Measurements from ENCODE around the gene MSMP.

The MSMP gene

GRCh38 chr9:35741740-35742139 lies 12.3 kb downstream of the MSMP start:
- no peak for DNase-seq

DNA sequence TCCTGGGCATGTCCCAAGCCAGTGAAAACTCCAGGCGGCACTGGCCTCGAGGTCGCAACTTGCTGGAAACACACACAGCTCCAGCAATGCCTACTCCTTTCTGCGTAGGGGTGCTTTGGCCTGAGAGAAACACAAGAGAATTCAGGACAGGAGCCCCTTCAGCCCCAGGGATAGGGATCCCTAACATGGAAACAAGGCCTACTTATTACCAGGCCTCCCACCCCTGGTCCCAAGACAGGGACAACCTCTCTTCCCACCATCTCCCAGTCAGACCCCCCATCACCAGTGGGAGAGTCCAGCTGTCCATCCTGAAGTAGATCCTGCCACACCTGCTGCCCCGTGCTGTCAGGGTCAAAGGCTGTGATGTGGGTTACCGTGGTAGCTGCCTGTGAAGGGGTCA lies 13.8 kb downstream of the MSMP start:
- no peak for DNase-seq

DNA sequence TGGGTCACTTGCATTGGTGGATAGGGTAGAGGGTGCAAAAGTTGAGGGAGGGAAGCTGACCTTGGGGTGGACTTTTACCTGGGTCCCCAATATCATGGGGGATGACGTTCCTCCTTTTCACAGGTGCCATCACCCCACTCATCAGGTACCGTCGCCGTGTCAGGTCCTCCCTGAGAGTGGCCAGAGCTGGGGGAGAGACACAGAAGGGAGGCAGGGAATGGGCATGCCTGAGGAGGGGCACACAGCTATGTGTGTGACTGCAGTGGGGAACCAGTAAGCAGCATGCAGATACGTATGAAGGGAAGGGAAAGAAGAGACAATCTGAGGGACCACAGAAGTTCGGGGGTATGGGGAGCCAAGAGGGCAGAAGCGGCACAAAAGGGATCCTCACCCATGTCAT lies 15.2 kb downstream of the MSMP start:
- DNase-seq: no peak

DNA sequence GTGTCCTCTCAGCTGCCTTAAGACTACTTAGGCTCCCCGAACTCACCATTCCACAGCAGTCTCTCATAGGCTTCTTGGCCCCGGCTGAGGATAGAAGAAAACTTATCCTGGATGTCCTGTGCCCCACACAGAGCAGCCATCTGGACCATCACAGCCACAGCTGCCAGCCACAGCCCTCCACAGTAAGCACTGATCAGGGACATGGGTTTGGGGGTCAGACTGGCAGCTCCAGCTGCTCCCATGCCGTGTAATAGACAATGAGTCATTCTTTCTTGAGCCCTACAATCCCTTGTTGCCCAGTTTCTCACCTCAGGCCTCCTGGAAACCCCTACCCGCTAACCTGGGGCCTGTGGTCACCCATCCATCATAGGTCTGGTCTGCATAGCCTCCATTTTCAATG lies 15.9 kb downstream of the MSMP start:
- no peak for DNase-seq

GRCh38 chr9:35737143-35737542 lies 16.9 kb downstream of the MSMP start:
- DNase-seq: no peak

DNA sequence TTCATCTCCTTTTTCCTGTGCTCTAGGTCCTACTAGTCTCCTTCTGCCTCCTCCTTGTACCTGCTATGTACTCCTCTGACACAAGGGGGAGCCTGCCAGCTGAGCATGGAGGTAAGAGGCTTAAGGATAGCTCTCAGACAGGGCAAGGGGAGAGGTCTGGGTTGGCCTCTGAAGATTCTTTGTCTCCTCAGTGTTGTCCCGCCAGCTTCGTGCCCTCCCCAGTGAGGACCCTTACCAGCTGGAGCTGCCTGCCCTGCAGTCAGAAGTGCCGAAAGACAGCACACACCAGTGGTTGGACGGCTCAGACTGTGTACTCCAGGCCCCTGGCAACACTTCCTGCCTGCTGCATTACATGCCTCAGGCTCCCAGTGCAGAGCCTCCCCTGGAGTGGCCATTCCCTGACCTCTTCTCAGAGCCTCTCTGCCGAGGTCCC lies 17.9 kb downstream of the MSMP start:
- DNase-seq: peak; percentile 34

- DNase-seq: no peak
These were observed 20.0 kb downstream of the MSMP start for GRCh38 chr9:35734096-35734495.

- peak; percentile 74 for DNase-seq
These were observed 21.1 kb downstream of the MSMP start for GRCh38 chr9:35732800-35733541.

GRCh38 chr9:35732185-35732799 lies 21.8 kb downstream of the MSMP start, which contains the start of the genes CREB3 and TLN1:
CREB3 (plus strand) TSS chr9:35732666; CDS start chr9:35732773, 107 bp downstream.
TLN1 (minus strand) TSS chr9:35732195; CDS start chr9:35725694, 6,501 bp downstream.
- DNase-seq: peak; percentile 68

GRCh38 chr9:35731415-35732184 lies 22.5 kb downstream of the MSMP start:
- DNase-seq: no peak

DNA sequence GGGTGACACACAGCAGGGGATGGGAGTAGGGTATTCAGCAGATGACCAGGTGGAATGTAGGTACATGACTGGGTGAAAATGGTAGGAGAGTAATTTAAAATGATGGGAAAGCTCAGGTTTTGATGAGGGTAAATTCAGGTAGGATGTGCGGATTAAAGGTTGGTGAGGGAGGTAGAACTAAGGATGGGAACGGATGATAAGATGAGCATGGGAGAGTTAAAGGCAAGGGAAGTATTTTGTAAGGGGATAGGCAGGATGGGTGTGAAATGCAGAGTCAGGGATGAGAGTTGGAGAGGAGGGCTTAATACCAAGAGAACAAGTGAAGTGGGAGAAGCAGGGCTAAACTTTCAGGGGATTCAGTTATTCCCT lies 23.6 kb downstream of the MSMP start:
- DNase-seq: no peak

- DNase-seq: no peak
These were observed 24.2 kb downstream of the MSMP start for GRCh38 chr9:35729700-35730485.

DNA sequence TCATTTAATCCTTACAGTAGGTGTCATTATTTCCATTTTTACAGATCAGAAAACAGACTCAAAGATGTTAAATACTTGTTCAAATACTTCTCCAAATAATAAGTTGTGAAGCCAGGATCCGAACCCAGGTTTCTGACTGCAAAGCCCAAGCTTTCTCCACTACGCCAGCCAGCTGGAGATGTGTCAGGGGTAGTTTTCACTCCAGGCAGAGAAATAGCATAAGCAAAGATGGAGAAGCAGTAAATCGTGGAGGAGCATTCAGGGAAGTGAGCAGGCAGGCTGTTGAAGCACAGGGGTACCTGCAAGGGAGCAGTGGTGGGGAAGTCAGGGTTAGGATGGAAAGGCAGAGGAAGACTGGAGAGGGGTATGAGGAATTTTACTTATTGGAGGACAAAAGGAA lies 25.0 kb downstream of the MSMP start:
- no peak for DNase-seq

DNA sequence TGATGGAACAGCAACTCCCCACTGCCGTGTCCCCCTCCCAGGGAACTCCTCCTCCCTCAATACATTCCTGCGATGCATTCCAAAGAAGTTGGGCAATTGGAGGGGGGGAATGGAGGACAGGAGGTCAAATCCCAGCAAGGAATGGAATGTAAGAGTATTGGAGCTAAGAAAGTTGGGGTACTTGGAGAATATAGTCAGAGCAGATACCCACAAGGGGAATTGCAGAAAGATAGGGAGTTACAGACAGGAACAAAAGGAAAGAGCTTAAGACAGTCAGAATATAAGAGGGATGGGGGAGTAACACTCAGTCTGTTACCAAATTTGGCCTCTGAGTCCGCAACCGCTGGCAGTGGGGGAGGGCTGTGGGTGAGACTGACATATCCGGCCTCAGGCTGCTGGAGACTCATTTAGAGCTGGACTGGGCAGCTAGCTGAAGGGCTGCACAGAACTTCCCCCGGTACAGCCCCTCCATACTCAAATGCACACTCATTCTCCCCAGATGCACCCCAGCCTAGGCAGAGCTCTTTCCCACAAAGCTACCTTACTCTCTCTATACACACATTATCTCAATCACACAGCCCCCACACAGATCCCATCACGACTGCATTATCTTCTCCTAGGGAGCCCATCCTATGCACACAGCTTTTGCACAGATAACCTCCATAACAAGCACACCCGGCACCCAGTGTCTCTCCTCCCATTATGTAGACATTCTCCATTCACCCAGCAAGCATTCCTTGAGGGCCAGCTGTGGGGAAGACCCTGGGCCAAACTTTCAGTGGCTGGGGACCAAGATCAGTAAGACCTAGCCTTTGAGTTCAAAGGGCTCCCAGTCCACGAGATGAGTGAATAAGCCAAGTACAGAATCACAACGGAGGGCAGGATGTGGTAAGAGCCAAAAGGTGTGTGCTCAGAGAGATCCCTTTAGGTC lies 25.8 kb downstream of the MSMP start:
- DNase-seq: no peak

- no peak for DNase-seq
These were observed 26.4 kb downstream of the MSMP start for GRCh38 chr9:35727676-35728040.

DNA sequence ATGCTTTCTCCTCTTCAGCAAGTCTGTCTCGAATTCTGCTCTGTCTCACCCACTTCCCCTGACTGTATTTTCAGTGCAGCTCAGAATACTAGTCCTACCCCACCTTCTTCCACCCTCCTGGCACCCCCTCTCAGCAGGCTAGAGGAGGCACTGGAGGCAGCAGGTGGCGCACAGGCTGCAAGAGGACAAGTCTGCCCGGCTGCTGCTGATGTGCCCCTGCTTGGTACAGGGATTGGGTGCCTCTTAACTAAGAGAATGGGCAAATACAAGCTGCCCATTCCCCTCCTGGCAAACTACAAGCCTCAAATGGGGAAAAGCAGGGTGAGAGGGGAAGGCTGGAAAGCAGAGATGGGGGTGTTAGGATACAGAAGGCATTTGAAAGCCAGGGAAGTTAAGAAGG lies 27.1 kb downstream of the MSMP start:
- DNase-seq: no peak

DNA sequence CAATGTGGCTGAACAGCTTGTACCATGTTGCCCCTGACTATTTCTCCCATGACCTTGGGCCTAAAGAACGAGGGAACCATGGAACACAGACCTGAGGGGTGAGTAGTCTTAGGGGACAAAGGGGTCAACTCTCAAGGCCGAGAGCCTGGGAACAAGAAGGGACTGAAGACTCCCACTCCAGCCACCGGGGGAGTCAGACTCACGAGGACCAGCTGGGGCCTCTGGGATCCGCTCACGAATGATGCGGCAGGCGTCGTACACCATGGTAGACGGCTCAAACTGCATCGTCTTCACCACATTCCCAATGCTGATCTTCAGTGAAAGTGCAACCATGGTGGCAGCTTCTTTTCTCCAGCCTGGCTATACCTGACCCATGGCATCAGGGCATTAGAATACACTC lies 28.7 kb downstream of the MSMP start:
- no peak for DNase-seq

DNA sequence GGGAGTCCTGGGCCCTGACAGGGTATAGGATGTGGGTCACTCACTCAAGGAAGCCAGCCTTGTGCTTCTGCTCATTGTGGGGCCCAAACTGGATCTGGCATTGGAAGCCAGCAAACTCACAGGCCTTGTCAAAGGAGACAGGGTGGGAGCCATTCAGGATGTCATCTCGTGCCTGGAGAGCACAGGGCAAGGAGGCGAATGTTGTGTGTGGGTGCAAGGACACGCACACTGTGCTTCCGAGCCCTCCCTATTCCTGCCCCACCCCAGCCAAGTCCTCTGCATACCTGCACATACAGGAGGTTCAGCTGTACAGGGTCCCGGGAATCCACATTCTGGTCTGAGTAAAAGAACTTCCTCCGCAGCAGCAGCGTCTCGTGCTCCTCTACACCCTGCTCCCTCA lies 30.2 kb downstream of the MSMP start:
- no peak for DNase-seq

DNA sequence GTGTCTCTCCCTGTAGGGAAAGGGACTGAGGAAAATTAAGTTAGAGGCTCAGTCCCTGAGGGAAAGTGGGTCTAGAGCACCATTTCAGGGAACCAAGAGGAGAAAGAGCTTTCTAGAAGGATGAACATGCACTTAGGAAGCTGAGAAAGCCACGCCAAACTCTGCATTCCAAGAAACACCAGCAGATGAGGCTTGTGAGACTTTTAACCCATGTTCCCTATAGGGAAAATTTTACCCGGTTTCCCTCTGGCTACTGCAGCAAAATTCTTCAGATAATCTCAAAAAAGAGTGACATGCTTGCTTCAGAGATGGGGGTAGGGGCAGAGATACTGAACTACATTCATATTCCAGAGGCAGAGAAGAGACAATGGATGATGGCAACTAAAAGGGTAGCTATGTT lies 30.6 kb downstream of the MSMP start:
- no peak for DNase-seq

DNA sequence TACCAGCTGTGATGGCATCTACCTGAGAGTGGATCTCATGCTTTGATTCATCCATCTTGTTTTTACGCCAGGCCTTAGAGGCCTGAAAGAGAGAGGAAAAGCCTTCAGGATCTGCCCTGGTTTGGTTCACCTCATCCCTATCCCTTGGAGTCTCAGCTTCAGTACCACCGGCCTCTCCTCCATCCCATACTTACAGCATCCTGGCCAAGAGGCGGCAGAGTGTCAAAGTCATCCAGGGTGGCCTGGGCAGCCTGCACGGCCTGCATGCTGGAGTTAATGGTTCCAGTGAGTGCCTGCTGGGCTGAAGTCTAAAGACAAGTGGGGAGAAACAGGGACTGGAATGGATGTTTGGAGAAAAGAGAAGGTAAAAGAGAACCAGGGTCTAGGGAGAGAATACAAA lies 34.5 kb downstream of the MSMP start:
- DNase-seq: no peak

DNA sequence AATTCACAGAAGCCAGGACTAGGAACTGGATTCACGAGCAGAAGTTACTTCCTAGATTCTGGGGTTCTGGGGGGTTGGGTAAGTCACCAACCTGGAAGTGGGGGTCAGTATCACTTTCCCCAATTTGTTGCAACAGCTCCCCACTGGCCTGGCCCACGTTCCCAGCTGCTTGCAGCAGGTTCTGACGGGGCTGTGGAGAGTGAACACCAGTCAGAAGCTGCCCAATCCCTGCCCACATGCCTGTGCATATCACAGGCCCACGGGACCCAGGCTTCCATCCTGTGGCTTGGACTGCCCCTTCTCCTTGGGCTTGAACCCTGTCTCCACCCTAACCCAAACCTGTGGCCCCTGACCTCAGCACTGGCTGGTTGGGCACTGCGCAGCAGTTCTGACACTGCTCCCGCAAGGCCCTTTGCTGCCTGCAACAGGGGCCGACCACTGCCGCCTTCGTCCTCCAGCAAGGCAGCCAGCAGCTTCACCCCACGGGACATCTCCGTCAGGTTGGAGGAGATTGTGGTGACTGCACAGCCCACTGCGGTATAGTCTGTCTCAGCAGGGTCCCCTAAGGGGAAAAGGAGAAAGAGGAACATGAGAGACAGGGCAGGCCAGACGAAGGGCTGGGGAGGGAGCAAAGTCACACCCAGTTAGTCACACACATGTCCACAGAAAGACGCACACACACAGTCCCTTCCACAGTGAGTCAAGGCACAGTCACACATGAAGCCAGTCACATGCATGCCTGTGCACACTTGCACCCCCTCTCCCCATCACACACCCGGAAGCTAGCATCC lies 35.2 kb downstream of the MSMP start:
- no peak for DNase-seq

All from NCI-H524 treated with DMSO at 0.1 percent for 48 hours (cell line).